Adipocyte (in vitro differentiated cells): Measurements from ENCODE around the gene GLIS1.

Experiments used
- DNase-seq: peaks from one replicate; pipeline ENCODE4 v3.0.0-alpha.2; 2015; ENCODE audit warnings: low read depth
- H3K27me3 ChIP-seq: replicated peaks from 2 replicates; pipeline ENCODE4 v1.7.0; 2013; ENCODE audit warnings: mild to moderate bottlenecking, low read length, moderate library complexity; ENCODE audit not compliant: control insufficient read depth, insufficient read depth
- H3K36me3 ChIP-seq: 2 replicates; pipeline ENCODE4 v1.7.0; 2013; ENCODE audit warnings: low read length, mild to moderate bottlenecking, moderate library complexity; ENCODE audit not compliant: control insufficient read depth, insufficient read depth, severe bottlenecking
- H3K4me1 ChIP-seq: 2 replicates; pipeline ENCODE4 v1.7.0; 2013; ENCODE audit warnings: mild to moderate bottlenecking, low read length, moderate library complexity; ENCODE audit not compliant: control insufficient read depth, insufficient read depth
- H3K4me3 ChIP-seq: 2 replicates; pipeline ENCODE4 v1.7.0; 2013; ENCODE audit warnings: mild to moderate bottlenecking, low read length, moderate library complexity
- H3K9ac ChIP-seq: 2 replicates; pipeline ENCODE4 v1.7.0; 2013; ENCODE audit warnings: mild to moderate bottlenecking, low read length, moderate library complexity
- H3K9me3 ChIP-seq: 2 replicates; pipeline ENCODE4 v1.7.0; 2013; ENCODE audit warnings: mild to moderate bottlenecking, low read length, moderate library complexity; ENCODE audit not compliant: control insufficient read depth

GLIS1 gene

DNA sequence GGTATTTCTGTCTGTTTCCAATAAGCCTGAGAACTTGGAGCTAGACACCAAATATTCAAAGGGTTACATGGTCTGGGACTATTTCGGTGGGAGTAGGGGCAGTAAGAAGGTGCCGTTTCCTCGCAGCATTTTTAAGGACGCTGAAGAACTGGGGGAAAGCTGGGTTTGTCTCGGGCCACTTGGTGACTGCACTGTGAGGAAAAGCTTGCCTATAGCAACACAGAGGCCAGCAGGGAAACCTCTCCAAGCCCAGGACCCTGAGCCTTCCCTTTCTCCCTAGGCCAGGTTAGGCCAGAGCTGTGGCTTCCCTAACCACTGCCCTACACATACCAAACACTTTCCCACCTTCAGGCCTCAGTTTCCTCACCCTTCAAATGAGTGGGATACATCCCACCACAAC, 3.3 kb downstream of the GLIS1 start:
- Histone ChIP-seq H3K36me3 (no peaks in the 10 kb centered on the region), H3K9ac (no peak overlapping the region), H3K27me3 (no peaks in the 10 kb centered on the region), H3K4me1 (peaks cover 48% of the 10 kb centered on the region), H3K4me3 (no peak overlapping the region), H3K9me3 (no peaks in the 10 kb centered on the region)
- peak; percentile 13 for DNase-seq

DNA sequence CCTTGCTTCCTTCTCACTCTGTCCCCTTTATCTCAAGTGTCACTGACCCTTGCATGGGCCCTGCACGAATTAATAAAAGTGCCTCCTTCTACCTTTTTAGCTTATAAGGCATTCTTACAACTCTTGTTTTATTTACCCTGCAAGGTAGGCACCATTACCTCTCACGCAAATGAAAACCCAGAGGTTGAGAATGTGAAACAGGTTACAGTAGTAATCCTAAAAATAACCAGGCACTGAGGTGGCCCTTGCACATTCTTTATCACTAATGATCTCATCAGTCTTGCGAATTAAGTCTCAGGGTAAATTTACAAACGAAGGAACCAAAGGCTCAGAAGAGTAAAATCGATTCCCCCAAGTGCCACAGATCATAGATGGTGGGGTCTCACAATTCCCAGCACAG, 3.7 kb downstream of the GLIS1 start:
- Histone ChIP-seq H3K9ac (no peak overlapping the region), H3K36me3 (no peaks in the 10 kb centered on the region), H3K9me3 (no peaks in the 10 kb centered on the region), H3K4me3 (no peak overlapping the region), H3K4me1 (peaks cover 48% of the 10 kb centered on the region), H3K27me3 (no peaks in the 10 kb centered on the region)
- DNase-seq: peak; percentile 12

DNA sequence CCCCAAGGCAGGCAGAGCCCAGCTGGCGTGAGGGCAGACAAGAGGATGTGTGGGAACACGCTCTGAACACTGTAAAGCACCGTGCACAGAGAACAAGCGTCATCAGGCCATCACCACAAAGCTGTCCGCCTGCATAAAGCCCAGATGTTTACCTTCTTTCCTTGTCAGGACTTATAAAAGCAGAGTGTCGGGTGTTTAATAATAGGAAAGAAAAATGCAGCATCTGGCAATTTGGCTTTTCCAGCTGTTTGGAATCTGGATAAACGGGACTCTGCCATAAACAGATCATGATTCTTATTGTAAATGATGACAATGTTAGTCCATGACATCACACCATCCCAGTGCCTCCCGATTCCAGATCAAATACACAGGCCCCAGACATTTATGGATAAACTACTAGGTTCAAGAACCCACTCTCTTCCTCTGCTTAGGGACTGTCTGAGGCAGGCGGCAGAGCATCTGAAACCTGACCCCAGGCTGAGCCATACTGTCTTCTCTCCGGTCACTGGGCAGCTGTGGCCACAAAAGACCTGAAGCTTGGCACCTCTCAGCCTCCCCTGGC, 4.2 kb downstream of the GLIS1 start:
- Histone ChIP-seq H3K4me3 (no peak overlapping the region), H3K9ac (no peak overlapping the region), H3K9me3 (no peaks in the 10 kb centered on the region), H3K27me3 (no peaks in the 10 kb centered on the region), H3K4me1 (peaks cover 47% of the 10 kb centered on the region), H3K36me3 (no peaks in the 10 kb centered on the region)
- DNase-seq: peak; percentile 76

DNA sequence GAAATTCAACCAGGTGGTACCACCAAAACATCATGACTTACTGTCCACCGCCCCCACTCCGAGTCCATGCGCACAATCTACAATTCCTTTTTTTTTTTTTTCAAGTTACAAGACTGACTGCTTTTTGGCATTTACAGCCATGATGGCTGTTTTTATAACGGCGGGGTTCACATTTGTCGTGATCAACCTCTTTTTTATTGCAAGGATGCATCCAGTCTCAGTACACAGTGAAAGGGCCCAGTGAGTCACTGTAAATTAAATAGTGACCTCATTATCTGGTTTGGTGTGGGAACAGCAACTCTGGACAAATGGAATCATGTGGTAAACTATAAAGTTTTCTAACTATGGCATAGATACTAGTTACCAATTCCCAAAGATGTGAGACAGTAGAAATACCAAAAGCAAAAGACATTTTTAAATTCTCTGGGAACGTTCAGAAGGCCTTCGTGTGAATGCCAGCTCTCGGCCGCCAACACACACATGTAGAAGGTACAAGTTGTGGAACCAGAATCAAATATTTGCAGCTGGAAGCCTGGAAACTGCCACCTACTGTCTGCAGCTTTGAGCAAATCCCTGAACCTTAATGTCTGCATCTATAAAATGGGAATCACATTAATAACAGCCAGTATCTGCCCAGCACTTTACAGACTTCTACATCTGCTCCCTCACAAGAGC, 4.9 kb downstream of the GLIS1 start:
- DNase-seq: peak; percentile 67
- no peak overlapping the region for H3K4me3 ChIP-seq
- no peak overlapping the region for H3K9ac ChIP-seq
- H3K36me3 ChIP-seq: no peaks in the 10 kb centered on the region
- peaks cover 48% of the 10 kb centered on the region for H3K4me1 ChIP-seq
- no peaks in the 10 kb centered on the region for H3K9me3 ChIP-seq
- H3K27me3 ChIP-seq: no peaks in the 10 kb centered on the region

DNA sequence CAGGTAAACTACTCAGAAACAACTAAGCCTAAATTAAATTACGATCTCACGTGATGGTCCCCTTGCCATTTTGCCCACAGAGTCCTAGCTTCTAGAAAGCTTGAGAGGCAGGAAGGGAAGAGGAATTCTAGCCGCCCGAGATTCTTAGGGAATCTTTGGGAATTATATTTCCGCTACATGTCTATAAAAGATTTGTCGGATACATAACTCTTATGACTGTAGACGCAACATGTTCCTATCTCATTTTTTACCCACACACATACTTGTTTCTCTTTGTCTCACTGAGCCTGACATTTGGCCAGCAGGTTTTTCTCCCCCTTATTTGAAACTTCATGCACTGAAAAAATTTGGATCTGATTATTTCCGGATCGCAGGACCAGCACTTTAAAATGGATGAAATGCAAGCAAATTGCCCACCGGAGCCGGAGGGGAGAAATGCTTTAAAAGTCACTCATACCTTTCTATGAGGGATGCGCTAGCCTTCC, 5.5 kb downstream of the GLIS1 start:
- H3K4me3 ChIP-seq: peak overlapping the region; percentile 36

DNA sequence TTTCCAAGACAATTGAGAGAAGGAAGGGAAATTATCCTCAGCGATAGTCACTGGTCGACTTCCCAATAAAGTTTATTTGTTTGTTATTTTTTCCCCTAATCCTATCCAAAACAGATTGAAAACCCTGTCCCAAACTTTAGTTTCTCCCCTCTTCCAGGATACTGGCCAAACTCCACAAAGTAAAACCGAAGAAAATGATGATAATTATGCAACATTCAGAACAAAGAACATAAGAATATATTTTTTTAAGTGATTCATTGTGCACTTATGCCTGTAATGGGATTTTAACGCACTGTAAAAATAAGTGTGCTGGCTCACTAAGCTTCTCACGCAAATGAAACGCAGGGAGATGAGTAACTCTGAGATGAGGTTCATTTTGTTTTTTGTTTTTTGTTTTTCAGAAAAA, 6.0 kb downstream of the GLIS1 start:
- H3K9ac ChIP-seq: peak overlapping the region; percentile 57
- H3K9me3 ChIP-seq: peaks cover 2% of the 10 kb centered on the region
- DNase-seq: peak; percentile 92
- H3K36me3 ChIP-seq: no peaks in the 10 kb centered on the region
- H3K27me3 ChIP-seq: no peaks in the 10 kb centered on the region
- peak overlapping the region; percentile 36 for H3K4me3 ChIP-seq
- H3K4me1 ChIP-seq: peaks cover 45% of the 10 kb centered on the region

More for the DNA sequence above, 5.5 kb downstream of the GLIS1 start:
- no peaks in the 10 kb centered on the region for H3K27me3 ChIP-seq
- H3K9ac ChIP-seq: peak overlapping the region; percentile 30
- no peaks in the 10 kb centered on the region for H3K36me3 ChIP-seq
- DNase-seq: peak; percentile 58
- peaks cover 48% of the 10 kb centered on the region for H3K4me1 ChIP-seq
- no peaks in the 10 kb centered on the region for H3K9me3 ChIP-seq

DNA sequence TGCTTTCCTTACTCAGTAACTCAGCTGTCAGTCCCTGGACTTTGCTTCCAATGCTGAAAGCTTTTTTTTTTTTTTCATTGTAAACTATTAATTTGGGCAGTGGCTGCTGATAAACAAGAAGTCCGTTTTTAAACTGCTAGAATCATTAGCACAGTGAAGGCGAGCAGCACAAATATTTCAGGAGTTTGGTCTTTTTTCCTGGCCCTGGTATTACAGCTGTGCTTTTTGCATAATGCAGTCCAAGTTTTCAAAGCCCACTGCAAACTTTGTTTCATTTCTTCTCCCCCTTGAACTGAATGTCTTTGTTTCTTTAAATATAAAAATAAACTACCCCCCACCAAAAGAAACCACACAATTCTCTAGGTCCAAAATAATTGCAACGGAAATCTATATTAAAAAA, 6.6 kb downstream of the GLIS1 start:
- peak; percentile 39 for DNase-seq
- Histone ChIP-seq H3K4me1 (peaks cover 45% of the 10 kb centered on the region), H3K9me3 (peaks cover 7% of the 10 kb centered on the region), H3K4me3 (peak overlapping the region; percentile 36), H3K27me3 (no peaks in the 10 kb centered on the region), H3K9ac (peak overlapping the region; percentile 57), H3K36me3 (no peaks in the 10 kb centered on the region)

DNA sequence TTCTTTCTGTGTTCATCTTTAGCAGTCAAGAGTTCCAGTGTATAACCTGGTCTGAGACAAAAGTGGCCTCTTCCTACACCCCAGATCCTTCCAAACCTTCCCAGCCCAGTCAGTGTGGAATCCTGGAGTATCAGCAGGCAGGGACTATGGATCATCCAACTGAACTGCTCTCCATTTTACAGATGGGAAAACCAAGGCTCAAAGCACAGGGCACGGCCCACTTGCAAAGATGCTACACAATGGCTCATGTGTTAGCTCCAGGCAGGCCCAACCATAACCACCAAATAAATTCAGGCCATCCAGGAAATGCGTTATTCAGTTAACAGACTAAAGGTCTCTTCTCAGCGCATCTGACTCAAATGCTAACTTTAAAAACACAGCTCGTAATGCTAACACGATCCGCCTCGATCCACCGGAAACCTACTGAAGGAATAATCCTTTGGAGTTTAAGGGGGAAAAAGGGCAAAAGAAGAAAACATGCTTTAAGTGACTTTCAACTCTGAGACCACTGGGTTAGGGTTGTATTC, 7.1 kb downstream of the GLIS1 start:
- no peaks in the 10 kb centered on the region for H3K27me3 ChIP-seq
- H3K36me3 ChIP-seq: no peaks in the 10 kb centered on the region
- H3K4me1 ChIP-seq: peaks cover 41% of the 10 kb centered on the region
- H3K4me3 ChIP-seq: peak overlapping the region; percentile 36
- peaks cover 13% of the 10 kb centered on the region for H3K9me3 ChIP-seq
- peak; percentile 45 for DNase-seq
- peak overlapping the region; percentile 50 for H3K9ac ChIP-seq

DNA sequence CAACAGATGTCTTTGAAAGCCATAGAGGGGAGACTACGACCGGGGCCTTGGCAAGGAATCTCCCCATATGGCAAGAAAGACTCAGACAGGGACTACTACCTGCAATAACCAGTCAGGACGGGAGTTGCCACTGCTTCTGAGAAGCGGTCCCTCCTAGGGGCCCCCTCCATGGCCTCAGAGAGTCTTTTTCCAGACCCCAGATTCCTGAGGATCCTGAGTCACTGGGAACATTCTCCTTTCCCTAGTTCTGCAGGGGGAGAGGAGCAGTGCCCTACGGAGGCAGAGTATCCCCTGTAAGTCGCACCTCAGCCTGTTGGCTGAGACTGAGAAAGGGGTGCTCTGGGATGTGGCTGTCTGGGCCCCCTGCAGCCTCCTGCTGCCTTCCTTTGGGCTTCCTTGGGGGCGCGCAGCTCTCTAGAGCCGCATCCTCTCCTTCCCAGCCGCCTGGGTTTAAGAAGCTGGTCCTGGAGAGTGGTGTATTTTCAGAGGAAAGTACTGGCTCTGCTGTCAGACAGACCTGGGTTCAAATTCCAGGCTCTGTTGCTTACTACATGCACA, 7.8 kb downstream of the GLIS1 start:
- DNase-seq: peak; percentile 16
- no peak overlapping the region for H3K9ac ChIP-seq
- H3K9me3 ChIP-seq: peaks cover 15% of the 10 kb centered on the region
- H3K4me3 ChIP-seq: no peak overlapping the region
- H3K36me3 ChIP-seq: no peaks in the 10 kb centered on the region
- H3K4me1 ChIP-seq: peaks cover 41% of the 10 kb centered on the region
- peaks cover 1% of the 10 kb centered on the region for H3K27me3 ChIP-seq

DNA sequence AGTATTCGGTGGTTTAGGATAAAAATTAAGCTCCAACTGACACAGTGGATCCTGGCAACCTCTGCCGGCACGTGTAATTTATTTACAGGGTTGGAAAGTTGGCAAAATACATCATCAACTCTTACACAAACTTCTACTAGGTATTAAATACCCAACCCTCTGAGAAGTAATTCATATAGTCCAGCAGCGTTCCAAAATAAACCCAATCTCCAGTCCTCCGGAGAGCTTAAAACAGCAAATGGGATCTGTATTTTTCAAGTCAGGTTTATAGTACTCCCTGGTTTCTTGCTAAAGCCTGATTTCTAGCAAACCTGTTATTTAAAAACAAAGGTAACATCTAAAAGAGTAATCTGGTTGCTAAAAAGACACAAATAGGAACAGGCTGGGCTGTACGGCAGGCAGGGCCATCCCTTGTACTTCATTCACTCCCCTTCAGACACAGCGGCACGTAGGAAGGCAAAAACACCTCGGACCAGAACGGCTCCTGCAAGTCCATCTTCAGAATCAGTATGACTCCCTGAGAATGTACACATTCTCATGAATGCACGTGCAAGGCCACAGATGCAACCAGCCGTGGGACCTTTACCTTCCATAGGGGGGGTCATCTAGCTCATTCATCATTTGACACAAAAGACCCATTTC, 8.6 kb downstream of the GLIS1 start:
- Histone ChIP-seq H3K27me3 (peaks cover 5% of the 10 kb centered on the region), H3K36me3 (no peaks in the 10 kb centered on the region), H3K9ac (no peak overlapping the region), H3K4me3 (no peak overlapping the region), H3K4me1 (peaks cover 39% of the 10 kb centered on the region), H3K9me3 (peaks cover 15% of the 10 kb centered on the region)
- DNase-seq: no peak
